Stimulated activated naive CD8-positive, alpha-beta T cell treated with anti-CD3 and anti-CD28 coated beads, Interleukin-15, Interleukin-2, amounts not matched to agents 100 U/mL and 50 U/mL, for 24 hours (primary cell): ENCODE data around the gene NOXA1.
A peak's percentile ranks its signal among the peaks of the same experiment; 100 is the strongest.

Experiments
- ATAC-seq: fragments of 150-1000 bp; cut with Tn5 transposase; one replicate; pipeline ENCODE4 v1.10.0; 2021
- DNase-seq: peaks from one replicate; pipeline ENCODE4 v3.0.0; 2021

Gene NOXA1

GRCh38 chr9:137426018-137426681 is 3.0 kb downstream of the NOXA1 start:
- no peak for ATAC-seq

GRCh38 chr9:137427454-137428310 is 4.5 kb downstream of the NOXA1 start:
- DNase-seq = no peak
- no peak for ATAC-seq

More at GRCh38 chr9:137426018-137426681, 3.0 kb downstream of the NOXA1 start:
- DNase-seq = no peak

- DNase-seq = no peak
- ATAC-seq = no peak
Observed at GRCh38 chr9:137428311-137428630, 5.1 kb downstream of the NOXA1 start.

GRCh38 chr9:137428841-137429545 is 5.8 kb downstream of the NOXA1 start:
- DNase-seq = no peak
- ATAC-seq = no peak

- DNase-seq (no peak), ATAC-seq (no peak)
Observed at GRCh38 chr9:137429546-137429890, 6.3 kb downstream of the NOXA1 start.

GRCh38 chr9:137429974-137430722 is 7.0 kb downstream of the NOXA1 start:
- DNase-seq (no peak), ATAC-seq (no peak)

GRCh38 chr9:137430723-137431415 is 7.7 kb downstream of the NOXA1 start:
- DNase-seq (no peak), ATAC-seq (no peak)

- no peak for ATAC-seq
- DNase-seq = no peak
Observed at GRCh38 chr9:137431416-137431931, 8.3 kb downstream of the NOXA1 start.

- DNase-seq (no peak), ATAC-seq (no peak)
Observed at GRCh38 chr9:137432687-137433348, 9.6 kb downstream of the NOXA1 start.

- DNase-seq (no peak), ATAC-seq (no peak)
Observed at GRCh38 chr9:137433349-137433915, 10.2 kb downstream of the NOXA1 start.

- ATAC-seq = no peak
- DNase-seq = no peak
Observed at GRCh38 chr9:137433916-137434431, 10.8 kb downstream of the NOXA1 start.

- DNase-seq = no peak
- no peak for ATAC-seq
Observed at GRCh38 chr9:137434498-137435380, 11.5 kb downstream of the NOXA1 start.

GRCh38 chr9:137435381-137435891 is 12.2 kb downstream of the NOXA1 start:
- ATAC-seq (no peak), DNase-seq (no peak)

- ATAC-seq = peak; percentile 8
- no peak for DNase-seq
Observed at GRCh38 chr9:137435980-137436760, 13.0 kb downstream of the NOXA1 start.

GRCh38 chr9:137436761-137437600 is 13.8 kb downstream of the NOXA1 start:
- ATAC-seq = no peak
- DNase-seq = no peak

- DNase-seq (no peak), ATAC-seq (no peak)
Observed at GRCh38 chr9:137437691-137438590, 14.7 kb downstream of the NOXA1 start.
